Measurements from ENCODE around the gene ZNF385C. TPM values are rescaled to one million over a fixed set of nuclear protein-coding genes. Genes with fewer than 3 reads are reported as not detected.

ZNF385C gene
- total RNA-seq, 1 donor from 2014 or later = 1.3 TPM

- no peaks in the 10 kb centered on the region for H3K36me3 Mint-ChIP-seq (ENCODE audit: low read depth, unreplicated experiment)
- peak overlapping the region; percentile 48 for H3K27ac Mint-ChIP-seq (ENCODE audit: unreplicated experiment)
- no peak for TF ChIP-seq CTCF (IDR thresholded peaks at IDR 0.05; ENCODE audit: unreplicated experiment)
- no peak for DNase-seq (ENCODE audit: low spot score)
- H3K27me3 Mint-ChIP-seq (ENCODE audit: unreplicated experiment) = peaks cover 6% of the 10 kb centered on the region
- peaks cover 4% of the 10 kb centered on the region for H3K4me1 Mint-ChIP-seq (ENCODE audit: unreplicated experiment)
- no peak overlapping the region for H3K4me3 Mint-ChIP-seq (ENCODE audit: unreplicated experiment)
- no peaks in the 10 kb centered on the region for H3K9me3 Mint-ChIP-seq (ENCODE audit: unreplicated experiment)
Measured at GRCh38 chr17:42106009-42106408, 7.7 kb upstream of the ZNF385C start.

- no peak for DNase-seq (ENCODE audit: low spot score)
- no peak overlapping the region for H3K4me3 Mint-ChIP-seq (ENCODE audit: unreplicated experiment)
- TF ChIP-seq CTCF (IDR thresholded peaks at IDR 0.05; ENCODE audit: unreplicated experiment) = no peak
- H3K27me3 Mint-ChIP-seq (ENCODE audit: unreplicated experiment) = peaks cover 4% of the 10 kb centered on the region
- H3K27ac Mint-ChIP-seq (ENCODE audit: unreplicated experiment) = no peak overlapping the region
- H3K4me1 Mint-ChIP-seq (ENCODE audit: unreplicated experiment) = peaks cover 4% of the 10 kb centered on the region
- H3K36me3 Mint-ChIP-seq (ENCODE audit: low read depth, unreplicated experiment) = no peaks in the 10 kb centered on the region
- no peaks in the 10 kb centered on the region for H3K9me3 Mint-ChIP-seq (ENCODE audit: unreplicated experiment)
Measured at GRCh38 chr17:42104264-42104663, 6.0 kb upstream of the ZNF385C start.

- no peak for DNase-seq (ENCODE audit: low spot score)
- Mint-ChIP-seq H3K27ac (ENCODE audit: unreplicated experiment) (peak overlapping the region; percentile 30), H3K27me3 (ENCODE audit: unreplicated experiment) (peaks cover 4% of the 10 kb centered on the region), H3K9me3 (ENCODE audit: unreplicated experiment) (no peaks in the 10 kb centered on the region), H3K4me3 (ENCODE audit: unreplicated experiment) (no peak overlapping the region), H3K4me1 (ENCODE audit: unreplicated experiment) (peaks cover 4% of the 10 kb centered on the region), H3K36me3 (ENCODE audit: low read depth, unreplicated experiment) (no peaks in the 10 kb centered on the region)
- TF ChIP-seq CTCF (IDR thresholded peaks at IDR 0.05; ENCODE audit: unreplicated experiment) = no peak
Measured at GRCh38 chr17:42103221-42103954, 5.1 kb upstream of the ZNF385C start.

GRCh38 chr17:42101513-42102292 is 3.4 kb upstream of the ZNF385C start:
- H3K9me3 Mint-ChIP-seq (ENCODE audit: unreplicated experiment) = no peaks in the 10 kb centered on the region
- peaks cover 11% of the 10 kb centered on the region for H3K4me1 Mint-ChIP-seq (ENCODE audit: unreplicated experiment)
- no peaks in the 10 kb centered on the region for H3K36me3 Mint-ChIP-seq (ENCODE audit: low read depth, unreplicated experiment)
- H3K27ac Mint-ChIP-seq (ENCODE audit: unreplicated experiment) = no peak overlapping the region
- DNase-seq (ENCODE audit: low spot score) = peak; percentile 97
- H3K4me3 Mint-ChIP-seq (ENCODE audit: unreplicated experiment) = no peak overlapping the region
- peaks cover 10% of the 10 kb centered on the region for H3K27me3 Mint-ChIP-seq (ENCODE audit: unreplicated experiment)
- peak; percentile 97 for TF ChIP-seq CTCF (IDR thresholded peaks at IDR 0.05; ENCODE audit: unreplicated experiment)

All from endothelial cell (in vitro differentiated cells).